Fibroblast of gingiva (primary cell): ENCODE results near the gene FOXL1.
A peak's percentile ranks its signal among the peaks of the same experiment; 100 is the strongest.

ENCODE experiments used
- DNase-seq: peaks from one replicate; pipeline ENCODE4 v3.0.0-alpha.2; 2011; ENCODE audit warnings: low read depth

The FOXL1 gene

GRCh38 chr16:86549076-86549892 lies 29.1 kb upstream of the FOXL1 start:
- DNase-seq, result no peak

GRCh38 chr16:86549893-86550190 lies 28.5 kb upstream of the FOXL1 start:
- no peak for DNase-seq

- no peak for DNase-seq
Observed at GRCh38 chr16:86550281-86550680, 28.1 kb upstream of the FOXL1 start.

GRCh38 chr16:86553356-86553755 lies 25.0 kb upstream of the FOXL1 start:
- DNase-seq, result no peak

- DNase-seq, result no peak
Observed at GRCh38 chr16:86554599-86554916, 23.8 kb upstream of the FOXL1 start.

- DNase-seq, result peak; percentile 89
Observed at GRCh38 chr16:86554917-86555703, 23.2 kb upstream of the FOXL1 start, which contains the start of gene MTHFSD. TSS of gene MTHFSD (minus strand) at chr16:86555235. CDS start at chr16:86555184, 51 bp downstream.

GRCh38 chr16:86555704-86556075 lies 22.7 kb upstream of the FOXL1 start:
- DNase-seq, result no peak

- DNase-seq, result no peak
Observed at GRCh38 chr16:86556576-86556975, 21.8 kb upstream of the FOXL1 start.

- DNase-seq, result no peak
Observed at GRCh38 chr16:86557587-86557986, 20.8 kb upstream of the FOXL1 start.

- no peak for DNase-seq
Observed at GRCh38 chr16:86558355-86559193, 19.8 kb upstream of the FOXL1 start.

GRCh38 chr16:86559802-86560305 lies 18.5 kb upstream of the FOXL1 start:
- no peak for DNase-seq

GRCh38 chr16:86562356-86562755 lies 16.0 kb upstream of the FOXL1 start:
- no peak for DNase-seq

GRCh38 chr16:86563469-86564345 lies 14.6 kb upstream of the FOXL1 start:
- DNase-seq, result peak; percentile 80

- DNase-seq, result no peak
Observed at GRCh38 chr16:86565181-86565631, 13.1 kb upstream of the FOXL1 start.

- no peak for DNase-seq
Observed at GRCh38 chr16:86565644-86566511, 12.5 kb upstream of the FOXL1 start.

GRCh38 chr16:86566601-86566965 lies 11.8 kb upstream of the FOXL1 start, which contains the start of gene FOXC2:
TSS of gene FOXC2 (plus strand) at chr16:86566829. CDS start at chr16:86567336, 507 bp downstream.
- peak; percentile 96 for DNase-seq

GRCh38 chr16:86566966-86567700 lies 11.2 kb upstream of the FOXL1 start:
- DNase-seq, result peak; percentile 84

- peak; percentile 66 for DNase-seq
Observed at GRCh38 chr16:86567701-86568581, 10.4 kb upstream of the FOXL1 start.
